Measurements from ENCODE around the gene CNTROB.

Gene CNTROB, protein sequence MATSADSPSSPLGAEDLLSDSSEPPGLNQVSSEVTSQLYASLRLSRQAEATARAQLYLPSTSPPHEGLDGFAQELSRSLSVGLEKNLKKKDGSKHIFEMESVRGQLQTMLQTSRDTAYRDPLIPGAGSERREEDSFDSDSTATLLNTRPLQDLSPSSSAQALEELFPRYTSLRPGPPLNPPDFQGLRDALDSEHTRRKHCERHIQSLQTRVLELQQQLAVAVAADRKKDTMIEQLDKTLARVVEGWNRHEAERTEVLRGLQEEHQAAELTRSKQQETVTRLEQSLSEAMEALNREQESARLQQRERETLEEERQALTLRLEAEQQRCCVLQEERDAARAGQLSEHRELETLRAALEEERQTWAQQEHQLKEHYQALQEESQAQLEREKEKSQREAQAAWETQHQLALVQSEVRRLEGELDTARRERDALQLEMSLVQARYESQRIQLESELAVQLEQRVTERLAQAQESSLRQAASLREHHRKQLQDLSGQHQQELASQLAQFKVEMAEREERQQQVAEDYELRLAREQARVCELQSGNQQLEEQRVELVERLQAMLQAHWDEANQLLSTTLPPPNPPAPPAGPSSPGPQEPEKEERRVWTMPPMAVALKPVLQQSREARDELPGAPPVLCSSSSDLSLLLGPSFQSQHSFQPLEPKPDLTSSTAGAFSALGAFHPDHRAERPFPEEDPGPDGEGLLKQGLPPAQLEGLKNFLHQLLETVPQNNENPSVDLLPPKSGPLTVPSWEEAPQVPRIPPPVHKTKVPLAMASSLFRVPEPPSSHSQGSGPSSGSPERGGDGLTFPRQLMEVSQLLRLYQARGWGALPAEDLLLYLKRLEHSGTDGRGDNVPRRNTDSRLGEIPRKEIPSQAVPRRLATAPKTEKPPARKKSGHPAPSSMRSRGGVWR

DNA sequence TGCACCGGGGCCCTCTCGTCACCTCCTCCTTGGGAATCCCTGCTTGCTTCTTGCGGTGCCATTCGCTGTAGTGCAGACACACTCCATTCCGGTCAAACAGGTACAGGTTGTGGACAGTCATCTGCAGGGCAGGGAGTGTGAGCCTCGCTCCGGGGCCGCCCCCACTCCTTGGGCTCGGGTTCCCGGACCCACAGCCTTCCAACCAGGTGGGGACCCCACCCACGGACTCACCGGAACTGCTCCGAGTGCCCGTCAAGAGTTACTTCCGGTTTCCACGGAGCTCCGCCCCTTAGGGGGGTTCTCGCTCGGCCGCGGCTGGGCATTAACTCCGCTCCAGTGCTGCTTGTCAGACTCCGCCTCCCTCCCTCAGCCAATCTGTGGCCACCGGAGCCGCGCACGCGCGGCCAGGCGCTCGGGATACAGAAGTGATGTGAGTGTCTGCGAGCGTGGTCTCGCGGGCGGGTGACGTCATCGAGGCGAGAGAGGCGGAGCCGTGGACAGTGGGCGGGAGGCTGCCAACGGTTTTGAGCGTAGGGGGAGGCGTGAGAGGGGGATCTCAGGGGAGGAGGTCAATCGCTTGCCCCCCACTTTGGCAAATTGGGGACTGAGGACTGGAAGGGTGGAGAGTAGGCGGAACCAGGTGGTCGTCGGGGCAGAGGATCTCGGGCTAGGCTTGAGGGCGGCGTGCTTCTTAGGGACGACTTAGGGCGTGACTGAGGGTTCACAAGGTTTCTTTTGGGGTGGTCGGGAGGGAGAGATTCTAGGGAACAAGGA, at the start of gene CNTROB, which contains the start of gene TRAPPC1:
TSS of gene CNTROB (plus strand) at position 498 of the 774 bp plus-strand sequence. CDS start 874 bp downstream, outside the sequence.
TSS of gene TRAPPC1 (minus strand) at position 238 of the 774 bp plus-strand sequence. CDS start at position 121, 117 bp downstream.
- peak; percentile 96 to 97 for DNase-seq

DNA sequence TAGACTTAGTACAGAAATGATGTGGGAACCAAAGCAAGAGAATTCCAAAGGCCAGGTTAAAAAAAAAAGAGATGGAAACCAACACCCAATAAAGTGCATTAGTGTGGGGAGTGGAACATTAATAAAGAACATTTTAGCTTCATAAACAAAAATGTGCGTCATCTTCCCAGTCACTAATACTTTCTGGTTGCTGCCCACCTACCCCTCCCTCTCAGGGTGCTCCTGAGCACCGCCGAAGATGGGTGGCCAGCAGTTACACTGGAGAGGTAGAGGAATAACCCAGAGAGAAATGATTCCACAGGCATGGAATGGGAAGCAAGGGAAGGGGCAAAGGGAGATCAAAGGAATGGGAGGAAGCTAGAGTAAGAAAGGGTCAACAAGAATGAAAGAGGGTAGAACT, 49.4 kb upstream of the CNTROB start:
- DNase-seq: peak in 1 of 2 experiments; percentile 15

DNA sequence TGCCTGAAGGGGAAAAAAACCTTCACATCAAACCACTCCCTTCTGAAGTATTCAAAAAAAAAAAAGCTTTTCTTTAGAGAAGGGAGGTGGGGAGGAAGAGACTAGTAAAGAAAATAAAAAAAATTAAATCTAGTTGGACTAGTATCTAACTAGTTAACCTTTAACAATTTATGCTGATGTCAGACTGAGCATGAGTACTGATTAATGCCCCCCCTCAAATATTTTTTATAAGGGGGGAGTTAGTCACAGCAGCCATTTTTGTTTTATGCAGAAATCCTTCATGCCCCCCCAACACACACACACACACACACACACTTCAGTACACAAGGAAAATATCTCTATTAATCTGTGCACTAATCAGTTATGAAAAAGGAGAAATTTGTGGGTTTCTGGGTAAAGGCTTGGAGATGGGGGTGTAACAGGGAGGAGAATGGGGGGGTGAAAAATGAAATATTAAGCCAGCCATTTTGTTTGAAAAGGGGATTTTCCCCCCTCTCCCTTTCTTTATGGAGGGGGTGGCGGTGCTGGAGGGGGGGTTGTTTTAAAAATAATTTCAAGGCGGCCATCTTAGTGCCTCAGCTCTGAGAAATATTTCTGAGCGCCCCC, 48.1 kb upstream of the CNTROB start:
- DNase-seq: peak in 1 of 2 experiments; percentile 37

DNA sequence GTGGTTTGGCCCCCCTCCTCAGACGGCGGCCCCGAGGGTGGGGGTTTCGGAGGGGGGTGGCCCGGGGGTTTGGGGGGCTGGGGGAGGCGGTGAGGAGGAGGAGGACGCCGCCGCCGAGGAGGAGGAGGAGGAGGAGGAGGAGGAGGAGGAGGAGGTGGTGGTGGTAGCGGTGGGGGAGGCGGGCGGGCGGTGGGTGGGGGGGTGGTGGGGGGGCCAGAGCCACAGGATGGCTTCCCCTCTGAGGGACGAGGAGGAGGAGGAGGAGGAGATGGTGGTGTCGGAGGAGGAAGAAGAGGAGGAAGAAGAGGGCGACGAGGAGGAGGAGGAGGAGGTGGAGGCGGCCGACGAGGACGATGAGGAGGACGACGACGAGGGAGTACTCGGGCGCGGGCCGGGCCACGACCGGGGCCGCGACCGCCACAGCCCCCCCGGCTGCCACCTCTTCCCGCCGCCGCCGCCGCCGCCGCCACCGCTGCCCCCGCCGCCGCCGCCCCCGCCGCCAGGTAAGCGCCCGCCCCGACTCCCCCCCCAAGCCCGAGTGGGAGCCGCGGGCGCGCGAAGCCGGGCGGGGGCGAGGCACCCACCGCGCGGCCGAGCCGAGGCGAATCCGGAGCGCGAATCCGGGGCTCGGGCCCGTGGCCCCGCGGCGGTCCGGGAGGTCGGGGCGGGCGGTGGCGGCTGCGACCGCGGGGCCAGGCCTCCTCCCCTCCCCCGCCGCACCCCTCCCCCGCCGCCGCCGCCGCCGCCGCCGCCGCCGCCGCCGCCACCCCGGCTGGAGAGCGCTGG, 47.2 kb upstream of the CNTROB start:
- DNase-seq: no peak

DNA sequence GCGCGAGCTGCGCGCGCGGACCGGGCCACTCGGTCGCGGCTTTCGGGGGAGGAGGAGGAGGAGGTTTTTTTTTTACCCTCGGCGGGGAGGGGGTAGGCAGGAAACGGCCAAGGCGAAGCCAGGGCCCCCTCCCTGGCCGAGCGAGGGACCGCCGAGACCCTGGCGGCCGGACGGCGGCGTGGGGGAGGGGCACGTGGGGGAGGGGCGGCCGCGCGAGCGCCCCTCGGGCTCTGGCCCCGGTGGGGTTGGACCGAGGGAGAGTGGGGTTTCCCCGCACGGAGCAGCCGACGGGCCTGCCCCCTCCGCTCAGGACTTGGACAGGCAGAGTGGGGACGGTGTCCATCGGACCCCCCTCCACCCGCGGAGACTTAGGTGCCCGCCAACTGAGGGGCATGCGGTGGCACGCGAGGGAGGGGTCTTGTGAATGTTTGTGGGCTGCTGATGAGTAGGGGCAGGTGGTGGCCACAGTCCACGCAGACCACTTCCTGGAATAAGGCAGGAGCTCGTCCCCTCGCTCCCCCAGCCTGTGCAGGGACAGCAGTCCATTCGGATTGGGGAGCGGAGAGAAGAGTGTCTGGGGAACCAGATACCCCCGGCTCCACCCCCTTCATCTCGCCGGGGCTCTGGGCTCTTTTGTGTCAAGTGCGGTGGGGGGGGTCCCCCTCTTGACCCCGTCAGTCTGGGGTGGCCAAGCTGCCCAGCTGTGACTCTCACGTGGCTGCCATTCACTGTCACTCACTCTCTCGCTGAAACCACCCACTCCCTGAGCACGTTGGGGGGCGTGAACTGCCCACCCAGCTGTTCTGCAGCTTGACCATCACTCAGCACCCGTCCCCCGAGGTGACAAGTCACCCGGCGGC, 46.4 kb upstream of the CNTROB start:
- peak in 1 of 2 experiments; percentile 67 for DNase-seq

DNA sequence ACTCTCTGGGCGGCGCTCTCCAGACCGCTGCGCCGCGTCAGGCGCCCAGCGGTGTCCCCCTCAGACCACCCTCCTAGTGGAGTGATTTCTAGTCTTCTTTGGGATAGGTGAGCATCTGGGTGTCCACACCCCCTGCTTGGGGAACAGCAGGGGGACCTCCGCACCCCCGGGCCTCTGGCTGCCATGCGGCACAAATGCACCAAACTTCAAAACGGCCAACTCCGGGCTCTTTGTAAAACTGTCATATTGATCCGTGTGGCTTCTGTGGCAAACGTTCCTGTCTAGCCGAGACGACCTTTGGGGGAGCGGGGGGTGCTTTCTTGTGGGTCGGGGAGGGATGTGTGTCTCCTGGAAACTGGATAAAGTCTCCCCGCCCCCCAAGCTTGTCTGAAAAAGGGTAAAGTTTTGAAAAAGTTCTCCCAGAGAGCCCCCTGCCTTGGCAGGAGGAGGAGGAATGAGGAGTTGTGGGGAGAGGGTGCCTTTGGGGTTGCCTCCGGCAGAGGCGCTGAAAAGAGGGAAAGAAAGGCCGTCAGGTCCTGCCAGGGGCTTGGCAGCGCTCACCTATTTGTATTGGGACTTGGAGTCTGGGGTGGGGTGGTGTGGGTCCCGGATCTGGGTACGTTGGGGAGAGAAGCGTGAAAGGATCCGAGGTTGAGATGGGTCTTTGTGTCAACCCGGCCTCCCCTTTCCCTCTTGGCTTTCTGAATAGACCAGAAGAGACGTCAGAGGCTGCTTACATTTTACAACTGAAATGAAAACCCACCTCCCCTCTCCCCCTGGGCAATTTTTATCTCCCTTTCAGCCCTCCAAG, 45.6 kb upstream of the CNTROB start:
- DNase-seq: peak in 1 of 2 experiments; percentile 53

DNA sequence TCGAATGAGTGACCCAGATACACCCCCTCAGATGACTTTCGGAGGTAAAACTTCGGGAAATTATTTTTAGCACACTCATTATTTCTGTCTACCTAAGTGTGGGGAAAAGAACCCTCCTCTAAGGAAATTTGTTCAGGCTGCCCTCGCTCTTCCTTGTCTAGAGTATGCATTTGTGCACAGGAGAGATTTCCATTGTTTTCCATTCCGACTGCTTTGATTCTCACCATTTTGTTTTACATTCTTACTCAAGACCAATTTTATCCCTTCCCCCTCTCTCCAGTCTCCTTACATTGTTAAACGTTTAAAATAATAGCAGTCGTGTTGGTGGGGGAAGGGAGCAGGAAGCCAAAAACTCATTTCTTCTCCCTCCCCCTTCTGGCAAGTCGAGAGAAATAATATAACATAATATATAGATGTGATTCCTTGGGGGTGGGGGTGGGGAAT, 44.9 kb upstream of the CNTROB start:
- DNase-seq: no peak

DNA sequence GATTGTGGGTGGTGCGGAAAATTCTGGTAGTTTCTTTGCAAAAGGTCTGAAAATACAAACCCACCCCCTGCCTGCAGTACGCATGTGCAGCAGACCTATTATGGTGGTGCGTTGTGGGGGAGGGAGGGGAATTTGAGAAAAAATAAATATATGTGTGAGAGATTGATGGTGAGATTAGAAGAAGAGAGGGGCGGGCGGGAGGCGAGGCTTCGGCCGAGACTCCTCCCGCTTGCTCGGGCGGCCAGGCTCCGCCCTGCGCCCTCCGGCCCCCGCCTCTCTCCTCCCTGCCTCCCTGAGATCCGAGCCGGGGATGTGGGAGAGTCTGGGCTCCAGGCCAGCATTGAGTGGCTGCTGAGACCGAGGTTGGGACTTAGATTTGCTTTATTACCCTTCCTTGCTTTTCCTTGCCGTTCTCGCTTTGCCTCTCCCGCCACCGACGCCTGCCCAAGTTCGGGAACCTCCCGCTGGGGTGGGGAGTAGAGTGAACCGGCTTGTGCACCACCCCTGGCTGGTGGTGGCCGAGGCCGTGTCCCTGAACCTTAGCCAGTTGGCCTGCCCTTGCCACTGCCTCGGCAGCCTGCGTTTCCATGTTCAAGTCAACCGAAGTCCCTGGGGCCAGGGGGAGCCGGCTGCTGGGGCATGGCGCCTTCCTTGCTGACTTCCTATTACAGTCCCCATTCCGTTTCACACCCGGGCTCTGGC, 44.4 kb upstream of the CNTROB start:
- DNase-seq: peak; percentile 89 to 92

DNA sequence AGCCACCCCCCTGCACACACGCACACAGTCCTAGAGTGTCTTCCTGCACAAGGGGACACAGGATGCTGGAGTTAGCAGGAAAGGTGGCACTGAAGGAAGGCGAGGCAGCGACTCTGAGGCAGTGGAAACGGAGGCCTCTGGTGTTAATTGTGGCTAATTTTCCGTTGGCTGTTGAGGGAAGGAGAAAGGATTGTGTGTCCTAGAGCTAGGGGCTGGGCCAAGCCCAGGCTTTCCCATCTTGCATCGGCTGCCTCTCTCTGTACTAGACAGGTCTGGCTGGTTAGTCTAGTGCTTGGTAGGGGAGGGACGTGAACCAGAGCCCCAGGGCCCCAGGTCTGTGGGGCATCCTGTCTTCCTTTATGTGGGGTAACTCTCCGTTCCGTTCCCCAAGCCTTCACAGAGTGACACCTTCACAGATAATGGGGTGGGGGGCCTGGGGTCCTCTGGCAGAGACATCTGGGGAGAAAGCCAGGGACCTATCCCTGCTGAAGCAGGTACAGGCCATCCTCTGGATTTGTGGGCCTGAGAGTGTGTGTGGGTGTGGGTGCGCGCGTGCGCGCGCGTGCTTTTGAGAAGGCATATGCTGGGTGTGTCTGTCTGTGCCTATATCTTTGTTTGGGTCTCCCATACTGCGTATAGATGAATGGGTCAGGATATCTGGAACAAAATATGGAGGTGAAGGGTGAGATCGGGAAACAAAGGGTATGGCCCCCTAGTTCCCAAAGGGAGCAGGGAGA, 43.7 kb upstream of the CNTROB start, which contains the start of gene CHD3:
TSS of gene CHD3 (plus strand) at position 606 of the 737 bp plus-strand sequence. CDS start 212 bp downstream, outside the sequence.
- peak in 1 of 2 experiments; percentile 49 for DNase-seq

DNA sequence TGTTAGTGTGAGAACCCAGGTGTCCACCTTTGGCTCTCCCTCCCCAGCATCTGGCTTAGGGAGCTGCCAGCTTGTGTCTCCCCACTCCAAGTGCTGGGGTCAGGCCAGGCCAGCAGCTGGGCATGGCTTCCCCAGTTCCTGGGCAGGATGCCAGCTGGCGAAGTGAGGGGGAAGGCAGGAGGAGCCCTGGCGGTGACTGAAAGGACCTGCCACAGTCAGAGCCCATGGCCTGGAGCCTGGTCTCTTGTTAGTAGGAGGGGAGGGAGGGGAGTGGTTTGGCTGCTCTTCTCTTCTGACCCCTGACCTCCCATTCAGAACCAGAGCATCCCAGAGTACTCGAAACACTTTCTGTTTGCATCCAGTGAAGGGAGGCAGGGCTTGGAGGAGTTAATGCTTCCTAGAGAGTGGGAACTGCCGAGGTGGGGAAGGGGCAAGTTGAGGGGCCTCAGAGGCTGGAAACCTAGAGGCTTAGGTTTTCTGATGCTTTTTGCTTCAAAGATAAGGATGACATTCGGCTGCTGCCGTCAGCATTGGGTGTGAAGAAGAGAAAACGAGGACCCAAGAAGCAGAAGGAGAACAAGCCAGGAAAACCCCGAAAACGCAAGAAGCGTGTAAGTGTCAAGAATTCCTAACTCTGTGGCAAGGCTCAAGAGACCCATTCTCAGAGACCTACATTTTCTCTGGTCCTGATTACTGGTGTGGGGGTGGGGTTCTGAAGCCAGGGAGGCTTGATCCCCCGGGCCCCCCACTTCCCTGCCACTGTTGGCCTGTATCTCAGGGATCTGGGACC, 42.6 kb upstream of the CNTROB start:
- DNase-seq: peak; percentile 91 to 95

DNA sequence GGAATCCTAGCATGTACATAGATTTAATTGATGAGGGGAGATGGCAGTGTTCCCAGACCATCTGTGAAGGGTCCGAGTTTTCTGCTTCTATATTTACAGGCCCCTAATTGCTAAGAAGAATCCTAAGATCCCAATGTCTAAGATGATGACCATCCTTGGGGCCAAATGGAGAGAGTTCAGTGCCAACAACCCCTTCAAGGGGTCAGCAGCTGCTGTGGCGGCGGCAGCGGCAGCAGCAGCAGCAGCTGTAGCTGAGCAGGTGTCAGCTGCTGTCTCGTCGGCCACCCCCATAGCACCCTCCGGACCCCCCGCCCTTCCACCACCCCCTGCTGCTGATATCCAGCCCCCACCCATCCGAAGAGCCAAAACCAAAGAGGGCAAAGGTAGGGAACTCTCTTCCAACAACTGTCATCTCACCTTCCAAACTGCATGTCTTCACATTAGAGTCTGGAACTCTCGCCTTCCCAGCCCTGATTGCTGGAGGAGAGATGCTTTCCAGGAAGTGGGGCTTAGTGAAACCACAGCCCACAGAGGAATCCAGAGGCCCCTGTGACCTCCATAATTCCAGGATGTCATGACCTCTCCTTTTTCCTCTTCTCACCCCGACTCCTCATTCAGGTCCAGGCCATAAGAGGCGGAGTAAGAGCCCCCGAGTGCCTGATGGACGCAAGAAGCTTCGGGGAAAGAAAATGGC, 38.7 kb upstream of the CNTROB start:
- no peak for DNase-seq

DNA sequence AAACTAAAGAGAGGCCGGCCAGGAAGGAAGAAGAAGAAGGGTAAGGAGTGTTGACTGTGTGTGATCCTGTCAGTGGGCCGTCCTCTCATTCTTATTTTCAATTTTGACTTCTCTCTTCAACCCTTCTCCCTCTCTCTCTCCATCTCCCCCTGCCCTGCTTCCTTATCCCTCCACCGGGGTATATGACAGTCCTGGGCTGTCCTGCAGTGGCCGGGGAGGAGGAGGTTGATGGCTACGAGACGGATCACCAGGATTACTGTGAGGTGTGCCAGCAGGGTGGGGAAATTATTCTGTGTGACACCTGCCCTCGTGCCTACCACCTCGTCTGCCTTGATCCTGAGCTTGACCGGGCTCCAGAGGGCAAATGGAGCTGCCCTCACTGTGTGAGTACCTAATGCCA, 37.8 kb upstream of the CNTROB start:
- DNase-seq: no peak

DNA sequence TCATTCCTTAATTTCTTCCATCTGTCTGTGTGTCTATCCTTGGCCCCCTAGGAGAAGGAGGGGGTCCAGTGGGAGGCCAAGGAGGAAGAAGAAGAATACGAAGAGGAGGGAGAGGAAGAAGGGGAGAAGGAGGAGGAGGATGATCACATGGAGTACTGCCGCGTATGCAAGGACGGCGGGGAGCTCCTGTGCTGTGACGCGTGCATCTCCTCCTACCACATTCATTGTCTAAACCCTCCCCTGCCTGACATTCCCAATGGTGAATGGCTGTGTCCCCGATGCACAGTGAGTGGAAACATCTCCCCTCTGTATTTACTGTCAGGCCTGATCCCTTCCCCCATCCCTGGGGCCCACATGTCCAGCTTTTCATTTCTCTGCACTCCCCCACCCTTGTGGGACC, 37.1 kb upstream of the CNTROB start:
- DNase-seq: no peak

DNA sequence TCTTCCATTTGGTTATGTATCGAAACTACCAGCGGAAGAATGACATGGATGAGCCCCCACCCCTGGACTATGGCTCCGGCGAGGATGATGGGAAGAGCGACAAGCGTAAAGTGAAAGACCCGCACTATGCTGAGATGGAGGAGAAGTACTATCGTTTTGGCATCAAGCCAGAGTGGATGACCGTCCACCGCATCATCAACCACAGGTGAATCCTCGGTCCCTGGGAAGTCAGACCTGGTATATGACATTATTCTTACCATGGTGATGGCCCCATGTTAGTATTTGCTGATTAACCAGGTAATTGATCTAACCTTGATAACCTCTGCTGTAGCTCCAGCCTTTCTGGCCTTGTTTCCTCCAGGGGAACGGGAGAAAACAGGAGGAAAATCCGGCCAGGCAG, 34.9 kb upstream of the CNTROB start:
- DNase-seq: no peak

DNA sequence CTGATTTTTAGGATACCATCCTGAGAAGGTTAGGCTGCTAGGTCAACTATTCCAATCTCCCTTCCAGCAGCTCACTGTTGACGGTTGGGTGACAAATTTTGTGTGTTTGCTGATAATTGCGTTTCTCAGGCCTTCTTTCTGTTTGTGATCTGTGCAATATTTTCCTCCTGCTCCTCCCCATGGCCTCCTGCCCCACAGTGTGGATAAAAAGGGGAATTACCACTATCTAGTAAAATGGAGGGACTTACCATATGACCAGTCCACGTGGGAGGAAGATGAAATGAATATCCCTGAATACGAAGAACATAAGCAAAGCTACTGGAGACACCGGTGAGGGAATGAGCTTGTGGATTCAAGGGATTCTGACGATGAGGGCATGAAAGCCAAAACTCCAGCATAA, 34.2 kb upstream of the CNTROB start:
- DNase-seq: no peak
